Spleen (tissue), 7 donors: Measurements from ENCODE around the gene TTC12.

Experiments
- POLR2A ChIP-seq, 3 donors: fragments of 450-650 bp; IDR thresholded peaks; one replicate each; pipeline ENCODE4 v1.5.1; 2017; ENCODE audit warnings: antibody characterized with exemption in 3 of 3, mild to moderate bottlenecking in 1 of 3
- POLR2AphosphoS5 ChIP-seq, 3 donors: sonication (generic); formaldehyde crosslinking; IDR thresholded peaks; one replicate each; pipeline ENCODE4 v1.5.1; 2017; ENCODE audit warnings: antibody characterized with exemption in 3 of 3
- TF ChIP-seq, protein P1 (sequence below), 11 experiments: fragments of 200-600 bp in 7 of 11; fragments of 450-650 bp in 4 of 11; sonication (generic) in 4 of 11; IDR thresholded peaks in 8 of 11; conservative IDR thresholded peaks in 3 of 11; 1 replicate in 7 of 11; 2 replicates in 4 of 11; pipeline versions ENCODE4 v1.4.0 to v1.8.0; 2016 to 2021; ENCODE audit warnings: antibody characterized with exemption in 11 of 11, inconsistent platforms in 4 of 11, mild to moderate bottlenecking in 1 of 11
- donor health status: DM: no; HTN: no; CAD: no; lungs with moderate emphysema.
- donor health status: DM: no; HTN: no; CAD: no.
- donor health status: DM: no; HTN: no; CAD: no.

DNA sequence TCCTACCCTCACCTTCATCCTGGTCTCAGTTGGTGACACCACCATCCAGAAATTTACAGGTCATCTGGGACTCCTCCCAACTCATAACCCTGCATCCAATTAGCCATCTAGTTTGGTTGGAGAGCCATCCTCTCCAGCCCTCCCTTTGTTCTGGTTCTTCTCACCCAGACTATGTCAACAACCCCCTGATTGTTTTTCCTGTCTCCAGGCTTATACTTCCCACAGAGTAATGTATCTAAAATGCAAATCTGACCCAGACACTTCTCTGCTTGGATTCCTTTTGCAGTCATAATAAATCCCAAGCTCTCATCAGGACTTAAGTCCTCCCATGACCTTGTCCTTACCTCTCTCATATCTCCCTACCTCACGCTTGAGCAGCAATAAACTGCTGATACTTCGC lies 3.0 kb downstream of the TTC12 start:
- TF ChIP-seq POLR2A (IDR thresholded peaks at IDR 0.05) (no peak), POLR2AphosphoS5 (IDR thresholded peaks at IDR 0.05) (no peak)
- TF ChIP-seq, protein P1, sequence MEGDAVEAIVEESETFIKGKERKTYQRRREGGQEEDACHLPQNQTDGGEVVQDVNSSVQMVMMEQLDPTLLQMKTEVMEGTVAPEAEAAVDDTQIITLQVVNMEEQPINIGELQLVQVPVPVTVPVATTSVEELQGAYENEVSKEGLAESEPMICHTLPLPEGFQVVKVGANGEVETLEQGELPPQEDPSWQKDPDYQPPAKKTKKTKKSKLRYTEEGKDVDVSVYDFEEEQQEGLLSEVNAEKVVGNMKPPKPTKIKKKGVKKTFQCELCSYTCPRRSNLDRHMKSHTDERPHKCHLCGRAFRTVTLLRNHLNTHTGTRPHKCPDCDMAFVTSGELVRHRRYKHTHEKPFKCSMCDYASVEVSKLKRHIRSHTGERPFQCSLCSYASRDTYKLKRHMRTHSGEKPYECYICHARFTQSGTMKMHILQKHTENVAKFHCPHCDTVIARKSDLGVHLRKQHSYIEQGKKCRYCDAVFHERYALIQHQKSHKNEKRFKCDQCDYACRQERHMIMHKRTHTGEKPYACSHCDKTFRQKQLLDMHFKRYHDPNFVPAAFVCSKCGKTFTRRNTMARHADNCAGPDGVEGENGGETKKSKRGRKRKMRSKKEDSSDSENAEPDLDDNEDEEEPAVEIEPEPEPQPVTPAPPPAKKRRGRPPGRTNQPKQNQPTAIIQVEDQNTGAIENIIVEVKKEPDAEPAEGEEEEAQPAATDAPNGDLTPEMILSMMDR (IDR thresholded peaks at IDR 0.05 in 8 of 11, conservative IDR thresholded peaks at IDR 0.05 in 3 of 11) = no peak
